Activated T-helper 1 cell treated with Interleukin-2 at 50 U/mL for 16 hours (primary cell): ENCODE measurements around the gene RNF183.
"Not testable (repeated sequence)": the region's sequence is repeated elsewhere in the genome, so short reads cannot be mapped to it uniquely, and the experiment has no call there.

Experiments used
- DNase-seq: peaks from one replicate; pipeline ENCODE4 v3.0.0-alpha.2; 2020; ENCODE audit warnings: low read depth

The RNF183 gene

DNA sequence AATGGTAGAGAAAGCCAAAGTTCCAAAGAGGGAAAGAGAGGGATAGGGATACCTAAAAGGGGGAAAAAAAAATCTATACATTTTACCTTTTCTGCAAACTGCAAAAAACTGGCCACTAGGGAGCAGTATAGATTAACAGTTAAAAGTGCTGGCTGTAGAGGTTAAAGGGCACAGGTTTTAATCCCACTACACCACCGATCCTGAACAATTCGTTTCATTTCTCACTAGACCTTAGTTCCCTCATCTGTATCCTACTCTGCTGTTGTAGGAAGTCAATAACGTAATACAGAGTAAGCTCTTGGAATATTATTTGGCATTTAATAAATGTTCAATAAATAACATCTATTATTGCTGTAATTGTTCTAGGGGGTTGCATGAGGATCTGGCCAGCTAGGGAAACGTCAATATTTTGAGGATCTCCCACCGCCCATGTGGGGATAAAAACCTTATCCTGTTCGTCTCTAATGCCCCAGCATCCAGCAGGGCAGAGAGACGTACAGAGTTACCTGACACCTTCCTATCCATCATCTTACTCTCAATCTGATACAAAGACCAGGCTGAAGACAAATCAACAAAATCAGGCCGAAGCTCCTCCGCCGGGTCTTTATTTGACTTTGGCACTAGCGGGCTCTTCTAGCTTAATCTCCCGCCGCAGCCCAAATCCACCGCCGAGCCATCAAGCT lies 28.6 kb downstream of the RNF183 start:
- DNase-seq, result no peak

DNA sequence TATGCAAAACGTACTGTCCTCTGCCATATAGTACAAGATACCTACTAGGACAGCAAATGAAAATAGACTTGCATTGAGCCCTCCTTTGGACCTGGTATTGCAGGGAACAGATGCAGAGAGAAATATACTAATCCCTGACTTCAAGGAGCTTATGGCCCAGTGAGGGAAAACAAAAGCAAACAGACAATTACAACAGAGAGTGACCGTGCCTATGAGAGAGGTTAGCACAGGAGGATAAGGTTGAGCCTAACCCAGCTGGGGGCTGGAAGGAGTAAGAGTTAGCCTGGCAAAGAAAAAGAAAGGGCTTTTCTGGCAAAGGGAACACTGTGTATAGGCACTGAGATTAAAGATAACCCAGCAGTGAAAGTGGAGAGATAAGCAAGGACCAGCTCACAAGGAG lies 33.3 kb downstream of the RNF183 start:
- no peak for DNase-seq

DNA sequence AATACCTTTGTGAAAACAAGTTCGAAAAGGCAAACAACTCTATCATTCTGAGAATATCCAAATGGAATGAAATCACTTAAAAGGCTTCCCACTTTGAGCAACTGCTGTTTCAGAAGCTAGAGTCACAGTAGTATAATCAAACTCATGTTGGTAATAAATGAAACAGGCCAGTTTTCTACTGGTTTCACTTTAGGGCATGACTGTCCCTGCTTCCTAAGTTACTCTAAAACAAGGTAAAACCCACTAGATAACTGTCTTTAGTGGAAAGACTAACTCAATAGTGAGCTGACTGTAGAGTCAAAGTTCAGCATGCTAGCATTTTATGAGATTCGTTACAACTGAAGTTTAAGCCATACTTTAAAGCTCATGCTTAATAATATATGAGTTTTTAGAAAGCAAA lies 33.8 kb downstream of the RNF183 start:
- DNase-seq, result no peak

DNA sequence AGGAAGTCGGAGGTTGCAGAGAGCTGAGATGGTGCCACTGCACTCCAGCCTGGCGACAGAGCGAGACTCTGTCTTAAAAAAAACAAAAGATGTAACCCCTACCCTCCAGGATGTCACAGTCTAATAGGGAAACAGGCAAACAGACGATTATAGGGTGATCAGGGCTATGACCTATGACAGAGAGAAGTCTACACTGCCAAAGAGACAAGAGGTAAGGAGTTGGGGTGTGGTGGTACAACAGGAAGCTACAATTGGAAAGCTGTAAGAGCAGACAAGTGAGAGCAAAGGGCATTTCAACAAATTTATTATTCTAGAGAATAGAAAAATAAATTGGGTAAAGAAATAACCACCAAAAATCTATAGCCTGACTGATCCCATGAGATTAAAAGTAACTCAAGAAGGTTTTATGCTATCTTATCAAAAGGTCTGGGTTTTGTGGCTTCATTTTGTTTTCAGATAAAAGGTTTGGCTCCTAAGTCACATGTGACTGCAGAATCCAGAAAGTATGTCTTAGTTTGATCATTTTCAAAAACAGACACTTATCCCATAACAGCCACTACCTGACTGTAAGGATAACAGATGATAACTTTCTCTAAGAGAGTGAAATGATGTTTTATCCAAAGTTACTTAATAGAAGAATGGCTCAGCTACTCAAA lies 35.1 kb downstream of the RNF183 start:
- no peak for DNase-seq

DNA sequence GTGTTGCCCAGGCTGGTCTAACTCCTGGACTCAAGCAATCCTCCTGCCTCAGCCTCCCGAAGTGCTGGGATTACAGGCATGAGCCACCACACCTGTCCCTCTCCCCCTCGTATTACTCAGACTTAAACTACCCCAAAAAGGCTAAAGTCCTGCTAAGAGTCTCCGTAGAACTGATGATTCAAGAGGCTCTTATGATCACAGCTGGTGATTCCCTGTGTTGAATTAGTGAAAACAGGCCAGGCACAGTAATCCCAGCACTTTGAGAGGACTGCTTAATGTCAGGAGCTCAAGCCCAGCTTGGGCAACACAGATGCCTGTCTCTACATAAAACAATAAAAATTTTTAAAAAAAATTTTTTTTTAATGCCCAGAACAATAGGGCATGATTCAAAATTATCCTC lies 37.0 kb downstream of the RNF183 start:
- no peak for DNase-seq

DNA sequence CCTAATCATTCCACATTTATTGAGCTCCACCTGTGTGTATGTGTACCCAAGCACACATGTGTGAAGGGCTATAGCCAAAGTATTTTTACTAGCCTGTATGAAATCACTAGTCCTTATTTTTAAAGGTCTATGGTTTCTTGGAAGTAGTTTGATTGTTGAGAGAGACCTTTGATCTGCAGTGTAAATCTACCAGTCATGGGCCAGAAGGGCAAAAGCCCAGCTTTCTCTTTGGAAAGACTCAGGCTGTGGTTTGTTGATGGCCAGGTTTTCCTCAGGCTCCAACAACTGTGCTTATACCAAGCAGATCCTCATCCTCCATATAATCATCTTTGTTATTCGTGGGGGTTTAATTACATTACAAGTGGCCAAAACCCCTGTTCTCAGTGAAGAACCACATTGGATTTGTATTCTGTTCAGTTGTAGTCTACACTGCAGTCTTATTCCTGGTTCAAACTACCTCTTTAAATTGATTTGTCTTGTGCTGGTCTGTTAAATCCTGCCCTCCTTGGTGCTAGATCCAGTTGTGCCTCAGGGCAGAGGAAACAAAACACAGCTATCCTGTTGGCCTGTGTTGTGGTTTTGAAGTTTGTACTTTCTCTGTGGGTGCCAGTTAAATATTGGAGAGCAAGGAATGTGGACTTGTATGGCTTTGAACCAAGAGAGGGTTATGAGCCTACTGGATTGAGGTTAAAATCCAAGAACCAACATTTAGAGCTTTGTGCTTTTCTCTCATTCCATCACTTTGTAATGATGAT lies 41.1 kb downstream of the RNF183 start:
- DNase-seq, result no peak

DNA sequence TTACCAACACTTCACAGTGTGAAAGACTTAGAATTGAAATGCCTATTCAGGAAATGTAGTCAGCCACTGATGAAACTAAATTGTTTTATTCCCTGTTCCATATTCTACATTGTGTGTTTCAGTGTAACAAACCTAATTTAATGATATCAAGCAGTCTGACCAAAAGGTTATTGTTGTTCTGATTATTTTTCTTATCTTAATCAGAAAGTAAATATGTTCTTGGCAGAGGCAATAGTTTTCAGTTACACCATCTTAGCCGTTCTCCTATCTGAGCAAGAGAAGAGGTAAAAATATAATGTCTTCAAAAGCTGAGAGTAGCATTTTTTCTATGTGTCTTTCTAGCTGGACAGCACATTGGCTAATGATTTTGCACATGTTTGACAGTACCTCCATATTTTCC lies 44.9 kb downstream of the RNF183 start:
- DNase-seq, result no peak

DNA sequence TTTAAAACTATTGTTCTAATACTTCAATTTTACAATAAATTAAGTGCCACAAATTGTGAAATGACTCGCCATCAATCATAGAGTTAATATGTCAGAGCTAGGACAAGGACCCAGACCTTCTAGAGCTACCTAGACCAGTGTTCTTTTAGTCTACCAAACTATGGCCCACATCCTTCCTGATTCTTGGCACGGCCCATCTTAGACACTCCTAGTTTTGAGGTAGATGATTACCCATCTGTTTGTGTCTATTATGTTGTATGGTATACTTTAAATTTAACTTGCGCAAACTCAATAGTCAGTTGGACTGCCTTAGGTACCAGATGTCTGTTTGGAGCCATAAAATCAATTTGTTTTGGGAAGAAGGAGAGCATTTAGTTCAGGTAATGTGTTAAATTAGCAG lies 45.3 kb downstream of the RNF183 start:
- no peak for DNase-seq

DNA sequence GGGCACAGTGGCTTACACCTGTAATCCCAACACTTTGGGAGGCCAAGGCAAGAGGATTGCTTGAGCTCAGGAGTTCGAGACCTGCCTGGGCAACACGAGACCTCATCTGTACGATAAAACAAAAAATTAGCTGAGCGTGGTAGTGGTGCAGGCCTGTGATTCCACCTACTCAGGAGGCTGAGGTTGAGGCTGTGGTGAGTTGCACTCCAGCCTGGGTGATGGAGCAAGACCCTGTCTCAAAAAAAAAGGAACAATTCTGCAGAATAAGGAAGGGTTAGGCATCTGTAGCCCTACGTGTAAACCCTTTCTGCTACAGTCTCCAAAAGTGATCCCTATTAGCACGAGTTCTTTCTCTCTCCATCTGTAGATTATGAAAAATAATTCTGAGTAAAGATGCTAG lies 47.7 kb downstream of the RNF183 start:
- no peak for DNase-seq

DNA sequence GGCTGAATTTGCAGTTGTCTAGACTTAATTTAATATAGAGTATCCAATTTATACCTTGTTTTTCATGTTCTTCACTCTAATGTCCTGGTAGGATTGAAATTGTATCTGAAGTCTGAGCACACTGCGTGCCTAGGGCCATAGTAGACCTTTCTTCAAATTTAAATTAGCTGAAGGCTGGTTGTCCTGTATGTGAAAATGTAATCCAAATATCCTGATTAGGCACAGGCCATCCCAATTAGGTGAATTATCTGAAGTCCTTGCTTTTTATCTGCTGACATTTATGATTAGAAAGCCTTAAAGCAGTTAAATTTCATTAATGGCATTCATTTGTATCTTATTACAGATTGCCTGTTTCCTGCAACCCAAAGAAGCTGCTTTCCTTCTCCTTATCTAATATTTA lies 48.2 kb downstream of the RNF183 start:
- DNase-seq, result no peak

DNA sequence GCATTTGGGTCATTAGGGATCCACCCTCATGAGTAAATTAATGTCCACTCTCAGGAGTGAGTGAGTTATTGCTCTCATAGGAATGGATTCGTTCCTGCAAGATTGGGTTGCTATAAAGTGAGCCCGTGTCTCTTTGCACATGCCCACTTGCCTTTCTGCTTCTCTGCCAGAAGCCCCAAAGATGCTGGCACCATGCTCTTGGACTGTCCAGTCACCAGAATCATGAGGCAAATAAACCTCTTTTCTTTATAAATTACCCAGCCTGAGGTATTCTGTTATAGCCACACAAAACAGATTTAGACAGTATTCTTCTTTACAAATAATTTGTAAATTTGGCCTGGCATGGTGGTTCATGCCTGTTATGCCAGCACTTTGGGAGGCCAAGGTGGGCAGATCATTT lies 52.4 kb downstream of the RNF183 start:
- no peak for DNase-seq

DNA sequence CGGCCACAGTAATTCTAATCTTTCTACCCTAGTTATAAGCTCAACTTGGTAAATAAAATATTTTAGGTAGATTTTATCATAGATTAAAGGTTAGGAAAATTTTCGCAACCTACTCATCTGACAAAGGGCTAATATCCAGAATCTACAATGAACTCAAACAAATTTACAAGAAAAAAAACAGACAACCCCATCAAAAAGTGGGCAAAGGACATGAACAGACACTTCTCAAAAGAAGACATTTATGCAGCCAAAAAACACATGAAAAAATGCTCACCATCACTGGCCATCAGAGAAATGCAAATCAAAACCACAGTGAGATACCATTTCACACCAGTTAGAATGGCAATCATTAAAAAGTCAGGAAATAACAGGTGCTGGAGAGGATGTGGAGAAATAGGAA lies 53.5 kb downstream of the RNF183 start:
- DNase-seq, result not testable (repeated sequence)

DNA sequence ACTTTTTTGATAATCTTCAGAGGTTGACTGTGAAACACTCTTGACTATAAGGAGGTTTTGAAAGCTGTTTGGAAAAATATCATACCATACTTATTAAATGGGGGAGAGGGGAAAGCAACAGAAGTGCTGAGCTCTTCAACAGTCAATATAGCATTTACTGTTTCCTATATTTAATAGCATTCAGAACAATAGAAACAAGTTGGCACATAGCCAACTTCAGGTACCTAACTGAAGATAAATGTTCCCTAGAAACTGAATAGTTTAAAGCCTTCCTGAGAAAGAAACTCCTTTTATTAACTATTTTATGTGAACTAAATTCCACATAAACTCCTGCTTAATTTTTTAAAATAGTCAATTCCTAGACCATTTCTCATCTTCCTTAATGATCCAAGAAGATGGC lies 55.5 kb downstream of the RNF183 start:
- DNase-seq, result no peak
